PC-3 (cell line): ENCODE data around the gene RAB20. TPM values are rescaled to one million over a fixed set of nuclear protein-coding genes. Genes with fewer than 3 reads are reported as not detected.
"Not testable (repeated sequence)": the region's sequence is repeated elsewhere in the genome, so short reads cannot be mapped to it uniquely, and the experiment has no call there.

ENCODE experiments used
- ATAC-seq: fragments of 200-7000 bp; cut with Tn5 transposase; 2 replicates; pipeline ENCODE4 v1.9.1; 2020; ENCODE audit warnings: mild to moderate bottlenecking, moderate library complexity
- BruUV-seq: library from RNA; stranded (reverse); fragments of 400-500 nt; replicated peaks from 2 replicates; lab custom pipeline; 2021; lab: Mats Ljungman, UMichigan
- CTCF ChIA-PET: fragments of 300-600 bp; sonication (Branson Sonifier 250); formaldehyde crosslinking; loops from one replicate; lab custom pipeline; 2022; ENCODE audit warnings: antibody characterized with exemption; lab: Charles Lee
- POLR2A ChIA-PET: fragments of 300-600 bp; sonication (Branson Sonifier 250); formaldehyde crosslinking; loops from one replicate; lab custom pipeline; 2022; ENCODE audit warnings: antibody characterized with exemption; ENCODE audit not compliant: unreplicated experiment; lab: Charles Lee
- DNase-seq: peaks from one replicate; pipeline ENCODE4 v3.0.0-alpha.2; 2015
- H2AFZ ChIP-seq: fragments of 300-600 bp; sonication (generic); 2 replicates; pipeline ENCODE4 v1.6.0; 2016; ENCODE audit warnings: antibody characterized with exemption, low read length
- H3F3A ChIP-seq: fragments of 300-600 bp; sonication (generic); one replicate; pipeline ENCODE4 v1.6.0; 2017; ENCODE audit warnings: antibody characterized with exemption, low read length, control low read depth, mild to moderate bottlenecking; ENCODE audit not compliant: unreplicated experiment
- H3K27ac ChIP-seq: fragments of 300-600 bp; sonication (generic); 2 replicates; pipeline ENCODE4 v1.5.1; 2016; ENCODE audit warnings: mild to moderate bottlenecking, low read length
- H3K27me3 ChIP-seq: fragments of 300-600 bp; sonication (generic); 2 replicates; pipeline ENCODE4 v1.6.1; 2016; ENCODE audit warnings: low read length, mixed read lengths
- H3K36me3 ChIP-seq: fragments of 300-600 bp; sonication (generic); 2 replicates; pipeline ENCODE4 v1.6.1; 2016; ENCODE audit warnings: low read depth, mixed run types, low read length, mixed read lengths
- H3K4me1 ChIP-seq: fragments of 300-600 bp; sonication (generic); 2 replicates; pipeline ENCODE4 v1.5.1; 2016; ENCODE audit warnings: low read length; ENCODE audit not compliant: insufficient read depth
- H3K4me2 ChIP-seq: fragments of 300-600 bp; sonication (generic); 2 replicates; pipeline ENCODE4 v1.6.0; 2016; ENCODE audit warnings: low read length
- H3K4me3 ChIP-seq: fragments of 300-600 bp; sonication (generic); 2 replicates; pipeline ENCODE4 v1.5.1; 2016; ENCODE audit warnings: mild to moderate bottlenecking, low read length, mixed read lengths
- H3K79me2 ChIP-seq: fragments of 300-600 bp; sonication (generic); 2 replicates; pipeline ENCODE4 v1.6.1; 2017; ENCODE audit warnings: low read length, mixed read lengths
- H3K9ac ChIP-seq: fragments of 300-600 bp; sonication (generic); 2 replicates; pipeline ENCODE4 v1.6.0; 2016; ENCODE audit warnings: mild to moderate bottlenecking, low read length
- H3K9me2 ChIP-seq: fragments of 300-600 bp; sonication (generic); replicated peaks from 2 replicates; pipeline ENCODE4 v1.6.1; 2016; ENCODE audit warnings: mixed run types, low read length, mixed read lengths
- H3K9me3 ChIP-seq: fragments of 300-600 bp; sonication (generic); 2 replicates; pipeline ENCODE4 v1.6.1; 2016; ENCODE audit warnings: low read length, mixed read lengths
- H4K20me1 ChIP-seq: fragments of 300-600 bp; sonication (generic); 2 replicates; pipeline ENCODE4 v1.6.1; 2016; ENCODE audit warnings: low read length, mixed read lengths
- CTCF ChIP-seq: fragments of 300-600 bp; sonication (generic); conservative IDR thresholded peaks from 2 replicates; pipeline ENCODE4 v1.5.1; 2017; ENCODE audit warnings: antibody characterized with exemption, low read depth, mild to moderate bottlenecking, low read length
- EZH2 ChIP-seq: fragments of 300-600 bp; sonication (generic); IDR thresholded peaks from one replicate; pipeline ENCODE4 v1.6.1; 2017; ENCODE audit warnings: antibody characterized with exemption, mild to moderate bottlenecking, low read length; ENCODE audit not compliant: unreplicated experiment
- EZH2phosphoT487 ChIP-seq: fragments of 300-600 bp; sonication (generic); IDR thresholded peaks from 2 replicates; pipeline ENCODE4 v1.6.1; 2018; ENCODE audit warnings: mild to moderate bottlenecking, antibody characterized with exemption, low read length, borderline replicate concordance
- intact Hi-C: fragments of 100-400 bp; cut with micrococcal nuclease; formaldehyde crosslinking; loops from 2 replicates; pipeline ENCODE4 v1.9.0; 2023
- total RNA-seq: library from RNA; depleted of rRNA; stranded (reverse); fragments of >200 nt; gene quantifications from 2 replicates; pipeline ENCODE4 v1.2.3, GENCODE V29; 2014

RAB20 gene
- total RNA-seq, 1 experiment from 2014 or later: 22.9 TPM

- ChIA-PET POLR2A (no interaction called here), CTCF (no interaction called here)
- H3K36me3 ChIP-seq: no peaks in the 10 kb centered on the region
Observed at GRCh38 chr13:110571896-110572777, 10.6 kb upstream of the RAB20 start.

GRCh38 chr13:110570886-110571285 lies 9.4 kb upstream of the RAB20 start:
- no peaks in the 10 kb centered on the region for H3K4me1 ChIP-seq
- no peaks in the 10 kb centered on the region for H3F3A ChIP-seq
- ATAC-seq (no peak), DNase-seq (no peak)
- H3K79me2 ChIP-seq: no peaks in the 10 kb centered on the region
- no peak for TF ChIP-seq EZH2phosphoT487
- TF ChIP-seq EZH2: no peak
- TF ChIP-seq CTCF: no peak
- no peaks in the 10 kb centered on the region for H4K20me1 ChIP-seq
- intact Hi-C loops: no loop called here
- no peaks in the 10 kb centered on the region for H3K9me3 ChIP-seq
- H3K36me3 ChIP-seq: no peaks in the 10 kb centered on the region
- H3K27ac ChIP-seq: no peak overlapping the region
- H3K9ac ChIP-seq: no peak overlapping the region
- H2AFZ ChIP-seq: no peak overlapping the region
- BruUV-seq: no TSS peak
- H3K9me2 ChIP-seq: no peaks in the 10 kb centered on the region
- no peak overlapping the region for H3K4me3 ChIP-seq
- no peaks in the 10 kb centered on the region for H3K27me3 ChIP-seq
- POLR2A ChIA-PET: no interaction called here
- CTCF ChIA-PET: no interaction called here
- no peak overlapping the region for H3K4me2 ChIP-seq

More at GRCh38 chr13:110571896-110572777, 10.6 kb upstream of the RAB20 start:
- DNase-seq (no peak), ATAC-seq (no peak)
- H3K27me3 ChIP-seq: no peaks in the 10 kb centered on the region
- H3K9me2 ChIP-seq: no peaks in the 10 kb centered on the region
- no peak overlapping the region for H3K27ac ChIP-seq
- no peak overlapping the region for H3K4me2 ChIP-seq
- H3K4me1 ChIP-seq: no peaks in the 10 kb centered on the region
- H3F3A ChIP-seq: no peaks in the 10 kb centered on the region
- no peaks in the 10 kb centered on the region for H3K9me3 ChIP-seq
- no TSS peak for BruUV-seq
- no peak for TF ChIP-seq EZH2phosphoT487
- no peak for TF ChIP-seq CTCF
- no peak for TF ChIP-seq EZH2
- no peaks in the 10 kb centered on the region for H3K79me2 ChIP-seq
- H4K20me1 ChIP-seq: no peaks in the 10 kb centered on the region
- no peak overlapping the region for H2AFZ ChIP-seq
- H3K9ac ChIP-seq: no peak overlapping the region
- H3K4me3 ChIP-seq: no peak overlapping the region
- intact Hi-C loops: no loop called here

GRCh38 chr13:110569962-110570361 lies 8.4 kb upstream of the RAB20 start:
- H3K4me1 ChIP-seq, H3K27me3 ChIP-seq, H3K27ac ChIP-seq, H3K36me3 ChIP-seq, H3K9ac ChIP-seq, H3K79me2 ChIP-seq, intact Hi-C loops, BruUV-seq, H3K9me2 ChIP-seq, POLR2A ChIA-PET, H2AFZ ChIP-seq, H3K4me3 ChIP-seq, H4K20me1 ChIP-seq, ATAC-seq, DNase-seq, H3K9me3 ChIP-seq, H3K4me2 ChIP-seq, CTCF ChIA-PET, H3F3A ChIP-seq: not testable (repeated sequence)
